ENCODE measurements around the gene DXO. TPM values are rescaled to one million over a fixed set of nuclear protein-coding genes. Genes with fewer than 3 reads are reported as not detected.

The DXO gene
- total RNA-seq, 1 donor from 2014 or later, result 15.7 TPM

DNA sequence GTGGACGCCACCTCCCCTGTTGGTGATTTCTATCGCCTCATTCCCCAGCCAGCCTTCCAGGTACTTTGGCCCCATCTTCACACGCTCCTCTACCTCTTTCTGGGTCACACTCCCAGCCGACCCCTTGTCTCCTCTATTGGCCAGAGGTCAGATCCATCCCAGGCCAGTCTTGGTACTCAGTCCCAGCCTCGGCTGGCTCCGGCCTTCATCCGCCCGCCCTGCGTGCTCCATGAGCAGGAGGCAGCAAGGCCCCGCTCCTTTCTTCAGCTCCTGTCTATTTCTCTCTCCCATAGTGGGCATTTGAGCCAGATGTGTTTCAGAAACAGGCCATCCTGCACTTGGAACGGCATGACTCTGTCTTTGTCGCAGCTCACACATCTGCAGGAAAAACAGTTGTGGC, 10.3 kb downstream of the DXO start:
- intact Hi-C loops (cut with micrococcal nuclease), result no loop called here
- no peaks in the 10 kb centered on the region for H3K27me3 Mint-ChIP-seq (ENCODE audit: low read depth)
- no peak overlapping the region for H3K27ac Mint-ChIP-seq
- H3K36me3 Mint-ChIP-seq (ENCODE audit: low read depth), result peaks cover 73% of the 10 kb centered on the region
- no peaks in the 10 kb centered on the region for H3K9me3 Mint-ChIP-seq
- DNase-seq (ENCODE audit: low spot score), result no peak
- peaks cover 25% of the 10 kb centered on the region for H3K4me1 Mint-ChIP-seq (ENCODE audit: low read depth)
- H3K4me3 Mint-ChIP-seq (ENCODE audit: low read depth), result no peak overlapping the region

DNA sequence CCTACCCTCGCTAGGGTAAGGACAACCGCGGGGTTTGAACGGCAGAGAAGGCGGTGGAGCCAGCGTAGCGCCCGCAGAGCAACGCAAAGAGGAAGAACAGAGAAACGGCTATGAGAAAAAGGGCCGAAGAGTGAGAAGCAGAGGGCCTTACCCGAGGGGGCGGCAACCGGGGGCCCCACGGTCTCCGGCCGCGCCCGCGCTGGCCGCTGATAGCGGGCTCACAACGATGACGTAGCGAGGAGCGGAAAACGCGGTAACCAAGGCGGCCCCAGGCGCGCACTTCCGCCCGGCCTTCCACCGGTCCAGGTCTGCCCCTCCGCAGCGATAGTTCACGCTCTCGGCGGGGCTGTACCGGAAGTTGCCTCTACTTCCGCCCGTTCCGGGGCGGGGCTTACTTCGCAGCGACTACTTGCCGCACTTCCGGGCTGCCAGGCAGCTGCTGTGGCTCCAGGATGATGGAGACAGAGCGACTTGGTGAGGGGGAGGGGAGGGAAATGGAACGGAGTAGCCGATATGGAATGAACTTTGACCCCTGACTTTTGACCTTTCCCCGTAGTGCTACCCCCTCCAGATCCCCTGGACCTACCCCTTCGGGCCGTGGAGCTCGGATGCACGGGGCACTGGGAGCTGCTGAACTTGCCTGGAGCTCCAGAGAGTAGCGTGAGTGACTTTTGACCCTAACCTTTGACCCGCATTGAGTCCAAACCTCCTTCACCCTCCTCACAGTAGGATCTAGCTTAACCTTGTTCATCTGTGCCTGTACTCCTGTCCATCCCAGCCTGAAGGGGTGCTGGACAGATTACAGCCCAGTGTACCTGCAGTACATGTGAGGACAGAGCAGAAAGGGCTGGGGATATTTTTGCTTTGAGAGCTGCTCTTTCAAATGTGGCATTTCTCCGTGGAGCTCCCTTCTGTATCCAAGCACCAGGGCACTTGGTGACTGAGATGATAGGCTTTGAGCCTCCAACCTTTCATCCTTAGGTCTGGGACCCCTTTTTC, 12.9 kb downstream of the DXO start, which contains the start of the genes NELFE and SKIC2:
NELFE (minus strand) TSS at position 231 of the 999 bp plus-strand sequence. CDS start 525 bp downstream, outside the sequence.
SKIC2 (plus strand) TSS at position 435 of the 999 bp plus-strand sequence; CDS start at position 453, 18 bp downstream.
- Mint-ChIP-seq H3K36me3 (ENCODE audit: low read depth) (peaks cover 74% of the 10 kb centered on the region), H3K27me3 (ENCODE audit: low read depth) (no peaks in the 10 kb centered on the region), H3K4me1 (ENCODE audit: low read depth) (peaks cover 25% of the 10 kb centered on the region), H3K4me3 (ENCODE audit: low read depth) (peak within 1 kb of the TSS; percentile 93), H3K27ac (peak within 1 kb of the TSS; percentile 98), H3K9me3 (no peaks in the 10 kb centered on the region)
- DNase-seq (ENCODE audit: low spot score), result peak; percentile 99
- intact Hi-C loops (cut with micrococcal nuclease), result loop anchor here (1.0 to 10.0 kb wide), 4 partner anchors 13 to 274 kb away; partner anchors contain the start of genes AGPAT1, DXO, EHMT2 and LY6G5C

DNA sequence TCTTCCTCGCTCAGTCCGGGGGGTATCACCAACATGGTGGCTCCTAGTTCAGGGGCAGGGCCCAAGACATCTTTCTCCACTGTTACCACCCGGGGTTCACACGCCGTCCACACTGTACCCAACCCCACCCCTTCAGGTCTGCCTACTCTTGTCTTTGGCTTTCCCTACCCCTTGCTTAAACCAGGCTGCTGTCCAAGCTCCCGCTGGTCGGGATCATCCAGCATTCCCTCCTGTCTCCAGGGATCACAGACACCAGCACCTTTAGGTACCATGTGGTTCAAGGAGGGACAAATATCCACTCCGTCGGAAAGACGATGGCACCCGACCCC, 13.6 kb downstream of the DXO start:
- Mint-ChIP-seq H3K9me3 (no peaks in the 10 kb centered on the region), H3K27me3 (ENCODE audit: low read depth) (no peaks in the 10 kb centered on the region), H3K27ac (peak overlapping the region; percentile 87), H3K4me1 (ENCODE audit: low read depth) (peaks cover 25% of the 10 kb centered on the region), H3K4me3 (ENCODE audit: low read depth) (peak overlapping the region; percentile 93), H3K36me3 (ENCODE audit: low read depth) (peaks cover 74% of the 10 kb centered on the region)
- no peak for DNase-seq (ENCODE audit: low spot score)
- intact Hi-C loops (cut with micrococcal nuclease), result loop anchor here (2.0 to 10.0 kb wide), 3 partner anchors 62 to 274 kb away; partner anchors contain the start of genes AGPAT1, EHMT2, LY6G5C and RNF5

DNA sequence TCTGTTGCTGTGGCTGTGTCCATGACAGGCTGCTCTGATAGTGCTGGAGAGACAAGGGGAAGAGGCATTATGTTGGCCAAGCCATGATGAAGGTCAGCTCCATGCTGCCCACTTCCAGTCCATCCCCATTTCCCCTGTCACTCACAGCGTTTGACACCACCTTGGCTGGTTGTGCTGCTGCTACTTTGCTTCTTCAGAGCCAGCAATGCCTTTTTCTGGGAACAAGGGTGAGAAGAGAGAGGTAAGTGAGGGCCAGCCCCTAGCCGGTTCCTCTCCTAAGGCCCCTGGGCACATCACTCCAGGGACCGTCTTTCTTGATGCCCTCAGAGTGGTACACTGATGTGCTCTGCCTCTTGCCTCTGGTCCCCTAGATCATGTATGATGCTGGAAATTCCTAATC, 15.1 kb downstream of the DXO start:
- Mint-ChIP-seq H3K27ac (no peak overlapping the region), H3K4me3 (ENCODE audit: low read depth) (no peak overlapping the region), H3K27me3 (ENCODE audit: low read depth) (no peaks in the 10 kb centered on the region), H3K9me3 (no peaks in the 10 kb centered on the region), H3K36me3 (ENCODE audit: low read depth) (peaks cover 71% of the 10 kb centered on the region), H3K4me1 (ENCODE audit: low read depth) (peaks cover 25% of the 10 kb centered on the region)
- DNase-seq (ENCODE audit: low spot score), result no peak
- intact Hi-C loops (cut with micrococcal nuclease), result loop anchor here (5.0 to 10.0 kb wide), 2 partner anchors 221 to 272 kb away; partner anchors contain the start of genes AGPAT1, LY6G5C and RNF5

DNA sequence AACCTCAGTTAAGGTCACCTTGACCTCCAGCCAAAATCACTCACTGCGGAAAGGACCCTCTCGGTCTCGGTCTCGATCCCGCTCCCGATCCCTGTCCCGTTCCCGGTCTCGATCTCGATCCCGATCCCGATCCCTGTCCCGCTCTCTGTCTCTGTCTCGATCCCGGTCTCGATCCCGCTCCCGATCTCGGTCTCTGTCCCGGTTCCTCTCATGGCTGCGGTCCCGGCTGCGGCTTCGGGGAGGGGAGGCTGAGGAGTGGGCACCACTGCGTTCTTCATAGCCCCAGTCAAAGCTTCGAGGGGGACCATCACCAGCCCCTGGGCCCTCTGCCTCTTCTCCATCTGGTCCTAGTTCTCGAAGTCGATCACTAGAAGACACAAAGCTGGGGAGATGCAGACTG, 17.4 kb downstream of the DXO start:
- Mint-ChIP-seq H3K36me3 (ENCODE audit: low read depth) (peaks cover 55% of the 10 kb centered on the region), H3K4me3 (ENCODE audit: low read depth) (no peak overlapping the region), H3K27me3 (ENCODE audit: low read depth) (no peaks in the 10 kb centered on the region), H3K4me1 (ENCODE audit: low read depth) (peaks cover 18% of the 10 kb centered on the region), H3K9me3 (no peaks in the 10 kb centered on the region), H3K27ac (no peak overlapping the region)
- intact Hi-C loops (cut with micrococcal nuclease), result loop anchor here (10.0 kb wide), 1 partner anchor 270 kb away; the partner anchor contains the start of gene LY6G5C
- DNase-seq (ENCODE audit: low spot score), result no peak

DNA sequence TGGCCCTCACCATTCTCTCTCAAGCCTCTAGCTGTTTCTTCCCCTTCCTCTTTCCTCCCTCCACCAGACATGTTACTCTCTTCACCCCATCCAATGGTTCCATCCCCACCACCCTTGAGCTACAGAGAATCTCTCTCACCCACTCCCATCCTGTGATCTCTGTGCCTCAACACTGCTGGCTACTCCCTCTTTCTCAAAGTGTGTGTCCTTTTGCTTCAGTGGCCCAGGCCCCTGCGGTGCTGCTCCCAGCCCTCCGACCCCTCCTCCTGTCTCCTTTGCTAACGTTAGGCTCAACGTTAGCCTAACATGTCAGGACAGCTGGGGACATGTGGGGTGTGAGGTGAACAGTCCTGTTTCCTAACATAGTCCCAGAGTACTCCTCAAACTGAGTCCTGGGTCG, 19.0 kb downstream of the DXO start:
- no peak overlapping the region for H3K27ac Mint-ChIP-seq
- H3K9me3 Mint-ChIP-seq, result no peaks in the 10 kb centered on the region
- H3K36me3 Mint-ChIP-seq (ENCODE audit: low read depth), result peaks cover 53% of the 10 kb centered on the region

DNA sequence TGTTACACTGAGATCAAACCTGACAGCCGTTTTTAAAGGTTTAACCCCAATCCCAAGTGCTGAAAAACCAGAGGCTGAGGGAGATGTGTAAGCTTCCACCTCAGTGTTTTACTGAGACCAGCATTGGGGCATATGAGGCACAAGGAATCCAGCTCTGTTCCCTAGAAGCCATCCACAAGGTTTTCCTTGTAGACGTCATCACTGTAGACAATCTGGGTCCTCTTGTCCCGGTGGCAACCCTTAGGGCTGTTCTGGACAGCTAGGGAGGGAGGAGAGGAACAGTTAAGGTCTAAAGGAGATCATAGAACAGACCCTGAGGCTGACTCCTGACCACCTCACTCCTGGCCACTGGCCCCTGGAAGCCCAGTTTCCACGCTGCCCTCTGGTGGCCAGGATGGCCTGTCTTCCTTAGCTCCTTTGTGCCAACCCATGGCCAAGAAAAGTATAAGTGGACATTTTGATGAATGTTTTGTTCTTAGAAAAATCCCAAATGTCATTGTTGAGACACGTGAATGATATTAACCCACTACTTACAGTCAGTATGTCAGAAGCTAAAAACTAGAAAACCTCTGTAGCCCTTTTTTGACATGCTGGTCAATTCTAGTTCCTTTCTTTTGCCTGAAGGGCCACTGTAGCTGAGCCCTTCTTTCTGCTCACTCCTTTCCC, 19.7 kb downstream of the DXO start:
- no peak overlapping the region for H3K4me3 Mint-ChIP-seq (ENCODE audit: low read depth)
- no peak for DNase-seq (ENCODE audit: low spot score)
- H3K4me1 Mint-ChIP-seq (ENCODE audit: low read depth), result peaks cover 5% of the 10 kb centered on the region
- H3K36me3 Mint-ChIP-seq (ENCODE audit: low read depth), result peaks cover 47% of the 10 kb centered on the region
- intact Hi-C loops (cut with micrococcal nuclease), result loop anchor here (10.0 kb wide), 1 partner anchor 267 kb away; the partner anchor contains the start of gene LY6G5C
- no peaks in the 10 kb centered on the region for H3K27me3 Mint-ChIP-seq (ENCODE audit: low read depth)
- no peaks in the 10 kb centered on the region for H3K9me3 Mint-ChIP-seq
- H3K27ac Mint-ChIP-seq, result no peak overlapping the region

More for the DNA sequence above, 19.0 kb downstream of the DXO start:
- Mint-ChIP-seq H3K4me1 (ENCODE audit: low read depth) (peaks cover 11% of the 10 kb centered on the region), H3K4me3 (ENCODE audit: low read depth) (no peak overlapping the region), H3K27me3 (ENCODE audit: low read depth) (no peaks in the 10 kb centered on the region)
- intact Hi-C loops (cut with micrococcal nuclease), result loop anchor here (10.0 kb wide), 1 partner anchor 268 kb away; the partner anchor contains the start of gene LY6G5C
- no peak for DNase-seq (ENCODE audit: low spot score)

DNA sequence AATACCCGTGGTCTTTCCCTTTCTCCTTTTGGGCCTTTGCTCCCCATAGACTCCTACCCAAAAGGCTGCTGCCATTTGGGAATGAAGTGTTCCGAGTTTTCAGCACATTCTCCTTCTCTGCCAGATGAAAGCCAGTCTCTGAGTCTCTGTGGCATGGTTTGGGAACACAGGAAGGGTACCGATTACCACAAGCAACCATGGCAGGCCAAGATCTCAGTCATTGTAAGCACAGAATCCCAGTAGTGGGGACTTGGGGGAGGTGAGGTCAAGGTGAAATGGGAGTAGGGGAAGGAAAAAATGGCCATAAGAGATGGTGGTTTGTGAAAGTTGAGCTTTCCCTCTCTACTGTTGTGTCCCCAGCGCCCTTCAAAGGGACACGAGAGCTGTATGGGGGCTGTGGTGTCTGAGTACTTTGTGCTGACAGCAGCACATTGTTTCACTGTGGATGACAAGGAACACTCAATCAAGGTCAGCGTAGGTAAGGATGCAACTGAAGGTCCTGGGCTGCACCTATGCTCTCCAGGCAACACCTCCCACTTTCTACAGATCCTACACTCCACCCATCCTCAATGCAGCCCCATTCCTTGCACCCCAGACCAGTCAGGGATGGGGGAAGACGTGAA, 21.9 kb downstream of the DXO start:
- no peaks in the 10 kb centered on the region for H3K9me3 Mint-ChIP-seq
- H3K36me3 Mint-ChIP-seq (ENCODE audit: low read depth), result peaks cover 27% of the 10 kb centered on the region
- DNase-seq (ENCODE audit: low spot score), result no peak
- H3K27me3 Mint-ChIP-seq (ENCODE audit: low read depth), result no peaks in the 10 kb centered on the region
- no peak overlapping the region for H3K27ac Mint-ChIP-seq
- intact Hi-C loops (cut with micrococcal nuclease), result loop anchor here (10.0 kb wide), 1 partner anchor 265 kb away; the partner anchor contains the start of gene LY6G5C
- peaks cover 5% of the 10 kb centered on the region for H3K4me1 Mint-ChIP-seq (ENCODE audit: low read depth)
- no peak overlapping the region for H3K4me3 Mint-ChIP-seq (ENCODE audit: low read depth)

DNA sequence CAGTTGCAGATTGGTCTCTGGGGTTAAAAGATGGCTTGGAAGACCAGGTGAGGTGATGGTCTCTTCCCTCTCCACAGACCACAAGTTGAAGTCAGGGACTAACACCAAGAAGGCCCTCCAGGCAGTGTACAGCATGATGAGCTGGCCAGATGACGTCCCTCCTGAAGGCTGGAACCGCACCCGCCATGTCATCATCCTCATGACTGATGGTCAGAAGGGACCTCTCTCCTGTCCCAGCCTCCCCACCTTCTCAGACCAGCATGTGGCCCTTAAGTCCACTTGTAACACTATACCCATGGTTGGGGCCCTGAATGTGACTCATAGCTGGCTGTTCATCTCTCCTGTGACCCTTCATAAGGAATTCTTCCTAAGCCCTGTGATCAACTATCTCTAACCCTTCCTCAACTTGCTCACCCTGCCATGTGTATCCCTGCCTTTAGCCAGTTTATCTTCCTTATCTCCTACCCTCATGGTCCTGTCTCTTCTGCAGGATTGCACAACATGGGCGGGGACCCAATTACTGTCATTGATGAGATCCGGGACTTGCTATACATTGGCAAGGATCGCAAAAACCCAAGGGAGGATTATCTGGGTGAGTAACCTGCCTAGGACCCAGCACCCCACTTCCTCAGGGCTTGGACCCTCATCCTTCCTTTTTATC, 23.1 kb downstream of the DXO start:
- Mint-ChIP-seq H3K4me3 (ENCODE audit: low read depth) (no peak overlapping the region), H3K27me3 (ENCODE audit: low read depth) (peaks cover 3% of the 10 kb centered on the region), H3K9me3 (no peaks in the 10 kb centered on the region), H3K36me3 (ENCODE audit: low read depth) (peaks cover 17% of the 10 kb centered on the region), H3K4me1 (ENCODE audit: low read depth) (peaks cover 5% of the 10 kb centered on the region), H3K27ac (no peak overlapping the region)
- no peak for DNase-seq (ENCODE audit: low spot score)
- intact Hi-C loops (cut with micrococcal nuclease), result no loop called here

DNA sequence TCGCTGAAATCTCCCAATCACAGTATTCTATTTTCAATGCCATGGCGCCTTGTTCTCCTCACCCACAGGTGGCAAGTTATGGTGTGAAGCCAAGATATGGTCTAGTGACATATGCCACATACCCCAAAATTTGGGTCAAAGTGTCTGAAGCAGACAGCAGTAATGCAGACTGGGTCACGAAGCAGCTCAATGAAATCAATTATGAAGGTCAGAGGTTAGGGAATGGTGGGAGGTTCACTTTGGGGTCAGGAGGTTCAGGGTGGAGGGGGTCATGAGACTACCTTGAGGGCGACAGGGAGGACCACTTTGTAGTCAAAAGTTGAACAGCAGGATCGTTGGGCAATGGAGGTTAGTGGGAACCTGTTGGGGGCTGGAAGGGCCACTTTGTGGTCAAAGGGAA, 23.6 kb downstream of the DXO start:
- Mint-ChIP-seq H3K4me3 (ENCODE audit: low read depth) (no peak overlapping the region), H3K36me3 (ENCODE audit: low read depth) (peaks cover 12% of the 10 kb centered on the region), H3K4me1 (ENCODE audit: low read depth) (peaks cover 5% of the 10 kb centered on the region), H3K27me3 (ENCODE audit: low read depth) (peaks cover 3% of the 10 kb centered on the region), H3K27ac (no peak overlapping the region), H3K9me3 (no peaks in the 10 kb centered on the region)
- intact Hi-C loops (cut with micrococcal nuclease), result no loop called here
- no peak for DNase-seq (ENCODE audit: low spot score)

DNA sequence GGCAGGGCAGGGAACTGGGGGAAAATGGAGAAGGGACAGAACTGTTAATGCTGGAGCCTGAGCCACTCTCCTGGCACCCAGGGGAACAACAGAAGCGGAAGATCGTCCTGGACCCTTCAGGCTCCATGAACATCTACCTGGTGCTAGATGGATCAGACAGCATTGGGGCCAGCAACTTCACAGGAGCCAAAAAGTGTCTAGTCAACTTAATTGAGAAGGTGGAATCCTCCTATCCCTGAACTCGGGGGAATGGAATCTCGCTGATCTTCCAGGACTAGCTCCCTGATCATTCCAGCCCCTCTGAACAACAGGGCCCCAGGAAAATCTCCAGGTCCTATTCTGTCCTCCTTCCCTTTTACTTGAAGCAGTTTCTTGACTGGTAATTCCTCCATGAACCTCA, 24.1 kb downstream of the DXO start:
- Mint-ChIP-seq H3K4me1 (ENCODE audit: low read depth) (peaks cover 5% of the 10 kb centered on the region), H3K27ac (no peak overlapping the region), H3K36me3 (ENCODE audit: low read depth) (peaks cover 7% of the 10 kb centered on the region), H3K27me3 (ENCODE audit: low read depth) (peaks cover 3% of the 10 kb centered on the region), H3K4me3 (ENCODE audit: low read depth) (no peak overlapping the region), H3K9me3 (no peaks in the 10 kb centered on the region)
- DNase-seq (ENCODE audit: low spot score), result no peak
- intact Hi-C loops (cut with micrococcal nuclease), result no loop called here
